DOHH2 (cell line): Measurements from ENCODE around the gene PEX26.

Experiments used
- CTCF ChIP-seq: fragments of 200-600 bp; sonication (generic); IDR thresholded peaks from one replicate; pipeline ENCODE4 v1.5.1; 2014; ENCODE audit warnings: antibody characterized with exemption, mild to moderate bottlenecking, low read depth, low read length; ENCODE audit not compliant: poor library complexity, severe bottlenecking
- EZH2phosphoT487 ChIP-seq: fragments of 200-600 bp; sonication (generic); IDR thresholded peaks from 2 replicates; pipeline ENCODE4 v1.6.1; 2017; ENCODE audit warnings: borderline replicate concordance, mild to moderate bottlenecking, antibody characterized with exemption, low read length, moderate library complexity, mixed read lengths

DNA sequence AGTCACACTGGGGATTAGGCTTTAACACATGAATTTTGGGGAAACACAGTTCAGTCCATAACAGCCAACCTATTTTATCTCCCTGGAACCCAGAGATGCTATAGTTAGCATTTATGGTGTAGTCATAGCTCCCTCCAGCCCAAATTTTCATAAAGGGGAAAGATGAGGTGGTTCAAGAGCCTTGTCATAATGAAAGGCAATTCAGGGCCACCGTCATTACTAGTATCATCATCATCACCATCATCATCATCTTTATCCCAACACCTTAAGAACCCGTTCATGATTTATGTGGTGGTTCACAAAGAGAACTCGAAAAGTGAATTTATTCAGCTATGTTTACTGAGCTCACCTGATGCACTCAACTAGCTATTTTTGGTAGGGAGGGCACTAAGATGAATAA is 30.4 kb downstream of the PEX26 start:
- TF ChIP-seq CTCF (no peak), EZH2phosphoT487 (no peak)
